Fibroblast of lung (primary cell): ENCODE results near the gene OR10A4. TPM values are rescaled to one million over a fixed set of nuclear protein-coding genes. Genes with fewer than 3 reads are reported as not detected.
"Not testable (repeated sequence)": the region's sequence is repeated elsewhere in the genome, so short reads cannot be mapped to it uniquely, and the experiment has no call there.

Experiments used
- DNase-seq, 2 donors: peaks; one replicate each; pipeline versions ENCODE4 v3.0.0 to v3.0.0-alpha.2; 2010; ENCODE audit warnings: low read depth in 2 of 2
- H2AFZ ChIP-seq: 2 replicates; pipeline ENCODE4 v1.5.1; 2012; ENCODE audit warnings: low read length, control low read depth, inconsistent platforms
- H3K27ac ChIP-seq: 2 replicates; pipeline ENCODE4 v1.5.1; 2011; ENCODE audit warnings: low read length, control low read depth; ENCODE audit not compliant: insufficient read depth
- H3K27me3 ChIP-seq: 2 replicates; pipeline ENCODE4 v1.5.1; 2011; ENCODE audit warnings: mild to moderate bottlenecking, low read length; ENCODE audit not compliant: control insufficient read depth, insufficient read depth
- H3K36me3 ChIP-seq: 2 replicates; pipeline ENCODE4 v1.5.1; 2011; ENCODE audit warnings: low read length; ENCODE audit not compliant: control insufficient read depth, insufficient read depth
- H3K4me1 ChIP-seq: 2 replicates; pipeline ENCODE4 v1.5.1; 2011; ENCODE audit warnings: low read length; ENCODE audit not compliant: control insufficient read depth, insufficient read depth; ENCODE audit errors: extremely low read depth
- H3K4me2 ChIP-seq: 2 replicates; pipeline ENCODE4 v1.5.1; 2011; ENCODE audit warnings: low read length, control low read depth; ENCODE audit not compliant: insufficient read depth; ENCODE audit errors: extremely low read depth
- H3K4me3 ChIP-seq, 4 experiments: fragments of 200-600 bp in 1 of 4; sonication (generic) in 1 of 4; replicated peaks in 1 of 4; 2 replicates each; pipeline ENCODE4 v1.5.1; 2011 to 2016; ENCODE audit warnings: low read length in 4 of 4, low read depth in 3 of 4, mild to moderate bottlenecking in 3 of 4, control low read depth in 2 of 4, inconsistent platforms in 1 of 4, mixed read lengths in 1 of 4; ENCODE audit not compliant: insufficient read depth in 1 of 4; ENCODE audit errors: control extremely low read depth in 1 of 4
- H3K79me2 ChIP-seq: 2 replicates; pipeline ENCODE4 v1.5.1; 2012; ENCODE audit warnings: mild to moderate bottlenecking, low read length, inconsistent platforms; ENCODE audit not compliant: control insufficient read depth, insufficient read depth
- H3K9ac ChIP-seq: 2 replicates; pipeline ENCODE4 v1.5.1; 2011; ENCODE audit warnings: mild to moderate bottlenecking, low read length, control low read depth; ENCODE audit not compliant: insufficient read depth
- H3K9me3 ChIP-seq: 2 replicates; pipeline ENCODE4 v1.5.1; 2012; ENCODE audit warnings: low read depth, low read length; ENCODE audit not compliant: control insufficient read depth, insufficient read depth
- H4K20me1 ChIP-seq: 2 replicates; pipeline ENCODE4 v1.5.1; 2011; ENCODE audit warnings: low read length; ENCODE audit not compliant: control insufficient read depth, insufficient read depth; ENCODE audit errors: extremely low read depth
- CTCF ChIP-seq, 2 donors: IDR thresholded peaks in 1 of 2; conservative IDR thresholded peaks in 1 of 2; 1 replicate in 1 of 2; 2 replicates in 1 of 2; pipeline ENCODE4 v1.5.1; 2011 to 2012; ENCODE audit warnings: low read length in 2 of 2, control low read depth in 1 of 2, inconsistent platforms in 1 of 2, low read depth in 1 of 2, mild to moderate bottlenecking in 1 of 2
- EZH2 ChIP-seq: IDR thresholded peaks from 2 replicates; pipeline ENCODE4 v1.5.1; 2012; ENCODE audit warnings: low read length, control low read depth, mild to moderate bottlenecking; ENCODE audit errors: missing control alignments
- polyA plus RNA-seq, 2 donors: library from polyadenylated mRNA; depleted of rRNA in 1 of 2; stranded (reverse) in 1 of 2; unstranded in 1 of 2; fragments of >200 nt; gene quantifications; 2 replicates each; pipeline ENCODE4 v1.2.1, GENCODE V29; 2011 to 2012; ENCODE audit warnings: missing spikeins in 1 of 2
- total RNA-seq: library from RNA; depleted of rRNA; stranded (reverse); fragments of >200 nt; gene quantifications from 2 replicates; pipeline ENCODE4 v1.2.1, GENCODE V29; 2014

OR10A4 gene
- total and polyA plus RNA-seq, 2 donors (not counting 1 experiment from before 2014, with no cell fraction given) = not detected

- no peak overlapping the region for H3K4me2 ChIP-seq
- H3K79me2 ChIP-seq = no peaks in the 10 kb centered on the region
- H3K4me1 ChIP-seq = no peaks in the 10 kb centered on the region
- H3K9me3 ChIP-seq = no peaks in the 10 kb centered on the region
- H3K27me3 ChIP-seq = no peaks in the 10 kb centered on the region
- H3K27ac ChIP-seq = no peak overlapping the region
- no peak overlapping the region for H3K9ac ChIP-seq
- no peak overlapping the region for H2AFZ ChIP-seq
- no peak for TF ChIP-seq EZH2
- TF ChIP-seq CTCF (conservative IDR thresholded peaks at IDR 0.05 in 1 of 2, IDR thresholded peaks at IDR 0.05 in 1 of 2; ENCODE audit: low read depth in 1 of 2, low read length in 2 of 2) = no peak
- no peak overlapping the region for H3K4me3 ChIP-seq
- DNase-seq = no peak
- H3K36me3 ChIP-seq = no peaks in the 10 kb centered on the region
- no peaks in the 10 kb centered on the region for H4K20me1 ChIP-seq
These were observed 489 bp downstream of the OR10A4 start for GRCh38 chr11:6876914-6877313.

- Histone ChIP-seq H3K4me2 (no peak overlapping the region), H2AFZ (no peak overlapping the region), H3K9me3 (no peaks in the 10 kb centered on the region), H3K79me2 (no peaks in the 10 kb centered on the region), H3K27me3 (no peaks in the 10 kb centered on the region), H3K36me3 (no peaks in the 10 kb centered on the region), H4K20me1 (no peaks in the 10 kb centered on the region), H3K4me3 (no peak overlapping the region), H3K4me1 (no peaks in the 10 kb centered on the region), H3K27ac (no peak overlapping the region), H3K9ac (no peak overlapping the region)
- TF ChIP-seq CTCF (conservative IDR thresholded peaks at IDR 0.05 in 1 of 2, IDR thresholded peaks at IDR 0.05 in 1 of 2; ENCODE audit: low read depth in 1 of 2, low read length in 2 of 2) = no peak
- no peak for TF ChIP-seq EZH2
- DNase-seq = no peak
These were observed 6.3 kb downstream of the OR10A4 start for GRCh38 chr11:6882751-6883150.

GRCh38 chr11:6887711-6888110 is 11.3 kb downstream of the OR10A4 start:
- H3K9ac ChIP-seq, H3K36me3 ChIP-seq, H3K4me3 ChIP-seq, H3K79me2 ChIP-seq, H3K4me1 ChIP-seq, H3K27me3 ChIP-seq, DNase-seq, H2AFZ ChIP-seq, H3K27ac ChIP-seq, H3K4me2 ChIP-seq, H4K20me1 ChIP-seq, H3K9me3 ChIP-seq: not testable (repeated sequence)

- DNase-seq = no peak
- Histone ChIP-seq H3K27ac (no peak overlapping the region), H3K4me3 (no peak overlapping the region), H4K20me1 (no peaks in the 10 kb centered on the region), H2AFZ (no peak overlapping the region), H3K4me2 (no peak overlapping the region), H3K4me1 (no peaks in the 10 kb centered on the region), H3K9ac (no peak overlapping the region), H3K36me3 (no peaks in the 10 kb centered on the region), H3K27me3 (no peaks in the 10 kb centered on the region), H3K9me3 (no peaks in the 10 kb centered on the region), H3K79me2 (no peaks in the 10 kb centered on the region)
- TF ChIP-seq CTCF (conservative IDR thresholded peaks at IDR 0.05 in 1 of 2, IDR thresholded peaks at IDR 0.05 in 1 of 2; ENCODE audit: low read depth in 1 of 2, low read length in 2 of 2) (no peak), EZH2 (no peak)
These were observed 12.4 kb downstream of the OR10A4 start for GRCh38 chr11:6888830-6889229.
